Measurements from ENCODE around the gene ARHGAP30.

- TF ChIP-seq, protein P1, sequence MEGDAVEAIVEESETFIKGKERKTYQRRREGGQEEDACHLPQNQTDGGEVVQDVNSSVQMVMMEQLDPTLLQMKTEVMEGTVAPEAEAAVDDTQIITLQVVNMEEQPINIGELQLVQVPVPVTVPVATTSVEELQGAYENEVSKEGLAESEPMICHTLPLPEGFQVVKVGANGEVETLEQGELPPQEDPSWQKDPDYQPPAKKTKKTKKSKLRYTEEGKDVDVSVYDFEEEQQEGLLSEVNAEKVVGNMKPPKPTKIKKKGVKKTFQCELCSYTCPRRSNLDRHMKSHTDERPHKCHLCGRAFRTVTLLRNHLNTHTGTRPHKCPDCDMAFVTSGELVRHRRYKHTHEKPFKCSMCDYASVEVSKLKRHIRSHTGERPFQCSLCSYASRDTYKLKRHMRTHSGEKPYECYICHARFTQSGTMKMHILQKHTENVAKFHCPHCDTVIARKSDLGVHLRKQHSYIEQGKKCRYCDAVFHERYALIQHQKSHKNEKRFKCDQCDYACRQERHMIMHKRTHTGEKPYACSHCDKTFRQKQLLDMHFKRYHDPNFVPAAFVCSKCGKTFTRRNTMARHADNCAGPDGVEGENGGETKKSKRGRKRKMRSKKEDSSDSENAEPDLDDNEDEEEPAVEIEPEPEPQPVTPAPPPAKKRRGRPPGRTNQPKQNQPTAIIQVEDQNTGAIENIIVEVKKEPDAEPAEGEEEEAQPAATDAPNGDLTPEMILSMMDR (conservative IDR thresholded peaks at IDR 0.05), result no peak
- no peak for TF ChIP-seq ZFX (IDR thresholded peaks at IDR 0.05)
These were observed 26.8 kb upstream of the ARHGAP30 start for GRCh38 chr1:161096530-161096929.
